GM12878 (cell line): Measurements from ENCODE around the gene VGF. TPM values are rescaled to one million over a fixed set of nuclear protein-coding genes. Genes with fewer than 3 reads are reported as not detected.

Experiments
- BHLHE40 ChIP-seq, 2 experiments: fragments of 450-650 bp in 1 of 2; IDR thresholded peaks; 2 replicates each; pipeline ENCODE4 v1.6.1; 2011 to 2017; ENCODE audit warnings: low read depth in 2 of 2, borderline replicate concordance in 1 of 2, improper control_type of control experiment in 1 of 2, low read length in 1 of 2, mild to moderate bottlenecking in 1 of 2
- EGR1 ChIP-seq, 2 experiments: IDR thresholded peaks; 1 replicate in 1 of 2; 2 replicates in 1 of 2; pipeline ENCODE4 v1.6.1; 2011 to 2012; ENCODE audit warnings: low read depth in 2 of 2, low read length in 2 of 2, borderline replicate concordance in 1 of 2, mild to moderate bottlenecking in 1 of 2, moderate library complexity in 1 of 2
- ESRRA ChIP-seq: IDR thresholded peaks from 2 replicates; pipeline ENCODE4 v1.6.1; 2012; ENCODE audit warnings: mild to moderate bottlenecking, low read length, improper control_type of control experiment
- NFYB ChIP-seq: IDR thresholded peaks from 2 replicates; pipeline ENCODE4 v1.6.1; 2011; ENCODE audit warnings: low read depth, mild to moderate bottlenecking, low read length, improper control_type of control experiment, moderate library complexity; ENCODE audit not compliant: insufficient read depth
- NRF1 ChIP-seq: conservative IDR thresholded peaks from 2 replicates; pipeline ENCODE4 v1.6.1; 2011; ENCODE audit warnings: mild to moderate bottlenecking, low read depth, low read length, improper control_type of control experiment
- PBX3 ChIP-seq: IDR thresholded peaks from 2 replicates; pipeline ENCODE4 v1.6.1; 2011; ENCODE audit warnings: mild to moderate bottlenecking, low read depth, low read length, moderate library complexity; ENCODE audit not compliant: insufficient replicate concordance
- RB1 ChIP-seq: fragments of 450-650 bp; formaldehyde crosslinking; IDR thresholded peaks from 2 replicates; pipeline ENCODE4 v1.6.1; 2017; ENCODE audit warnings: mild to moderate bottlenecking, borderline replicate concordance
- RELA ChIP-seq: fragments of 450-650 bp; IDR thresholded peaks from 2 replicates; pipeline ENCODE4 v1.8.0; 2014; ENCODE audit warnings: borderline replicate concordance; ENCODE audit not compliant: partially characterized antibody
- SREBF1 ChIP-seq: IDR thresholded peaks from 2 replicates; pipeline ENCODE4 v1.6.1; 2012; ENCODE audit warnings: mild to moderate bottlenecking, low read length
- SUZ12 ChIP-seq: fragments of 200-600 bp; sonication (generic); IDR thresholded peaks from one replicate; pipeline ENCODE4 v1.6.1; 2018; ENCODE audit warnings: antibody characterized with exemption, mild to moderate bottlenecking; ENCODE audit not compliant: unreplicated experiment
- USF1 ChIP-seq: IDR thresholded peaks from 2 replicates; pipeline ENCODE4 v1.6.1; 2011; ENCODE audit warnings: borderline replicate concordance, low read depth, mild to moderate bottlenecking, moderate library complexity, mixed read lengths, low read length; ENCODE audit not compliant: insufficient read depth; ENCODE audit errors: extremely low read length
- YY1 ChIP-seq: IDR thresholded peaks from 2 replicates; pipeline ENCODE4 v1.6.1; 2011; ENCODE audit warnings: low read depth, mild to moderate bottlenecking, low read length
- polyA plus RNA-seq, 11 experiments: library from polyadenylated mRNA; depleted of rRNA in 4 of 11; unstranded in 6 of 11; stranded (reverse) in 5 of 11; fragments of >200 nt; fragmentation: Nextera tagmentation in 4 of 11; fragmentation: Illumina TruSeq in 1 of 11; extraction: Ambion mirVana in 4 of 11; extraction: Trizol in 1 of 11; gene quantifications; 1 replicate in 1 of 11; 2 replicates in 10 of 11; pipeline versions ENCODE4 v1.2.1 to v1.2.3, GENCODE V29; 2011 to 2016; ENCODE audit warnings: inconsistent platforms in 2 of 11, missing spikeins in 2 of 11, low read depth in 1 of 11
- total RNA-seq, 4 experiments: library from RNA; depleted of rRNA in 3 of 4; stranded (reverse); fragments of >200 nt in 3 of 4; fragmentation: Illumina TruSeq in 1 of 4; extraction: Trizol in 1 of 4; gene quantifications; 2 replicates each; pipeline versions ENCODE4 v1.2.1 to v1.2.3, GENCODE V29; 2013 to 2021

VGF gene
- total and polyA plus RNA-seq, 10 of the 15 experiments (the other 5 are each of a cell fraction or from before 2014, with no cell fraction given) = 0.09 to 0.25 (median 0.17) TPM; not detected in 6

GRCh38 chr7:101164071-101164840 is 1.1 kb downstream of the VGF start (continued):
- TF ChIP-seq SUZ12 (peak; percentile 65), YY1 (no peak), NRF1 (no peak), BHLHE40 (IDR thresholded peaks at IDR 0.05; ENCODE audit: borderline replicate concordance in 1 of 2, low read depth in 2 of 2, low read length in 1 of 2) (no peak), EGR1 (IDR thresholded peaks at IDR 0.05; ENCODE audit: borderline replicate concordance in 1 of 2, low read depth in 2 of 2, low read length in 2 of 2) (no peak), SREBF1 (no peak), USF1 (no peak), RB1 (no peak), PBX3 (no peak), RELA (no peak), NFYB (no peak), ESRRA (no peak)
